HepG2 (cell line): ENCODE data around the gene RNASE9. TPM values are rescaled to one million over a fixed set of nuclear protein-coding genes. Genes with fewer than 3 reads are reported as not detected.

Experiments used
- ERF ChIP-seq: IDR thresholded peaks from 2 replicates; pipeline ENCODE4 v1.6.1; 2018; ENCODE audit warnings: missing biosample characterization, missing genetic modification reagents
- HNF4A ChIP-seq: sonication (generic); formaldehyde crosslinking; IDR thresholded peaks from 2 replicates; pipeline ENCODE4 v1.4.0; 2020; ENCODE audit warnings: missing genetic modification reagents
- POLR2AphosphoS5 ChIP-seq: IDR thresholded peaks from 2 replicates; pipeline ENCODE4 v1.6.1; 2012; ENCODE audit warnings: low read depth, low read length
- RAD21 ChIP-seq: fragments of 450-650 bp; formaldehyde crosslinking; IDR thresholded peaks from 2 replicates; pipeline ENCODE4 v1.5.0; 2020; ENCODE audit warnings: mild to moderate bottlenecking
- REST ChIP-seq, 2 experiments: IDR thresholded peaks; 2 replicates each; pipeline ENCODE4 v1.6.1; 2011 to 2012; ENCODE audit warnings: low read length in 2 of 2, borderline replicate concordance in 1 of 2, low read depth in 1 of 2, mild to moderate bottlenecking in 1 of 2, moderate library complexity in 1 of 2
- TERF1 ChIP-seq: sonication (generic); formaldehyde crosslinking; IDR thresholded peaks from 2 replicates; pipeline ENCODE4 v1.8.0; 2022; ENCODE audit warnings: mild to moderate bottlenecking, missing genetic modification reagents, moderate library complexity
- ZNF101 ChIP-seq: sonication (generic); formaldehyde crosslinking; IDR thresholded peaks from 2 replicates; pipeline ENCODE4 v1.4.0; 2020; ENCODE audit warnings: mild to moderate bottlenecking, low read depth, missing genetic modification reagents, borderline replicate concordance
- ZNF407 ChIP-seq: sonication (generic); formaldehyde crosslinking; IDR thresholded peaks from one replicate; pipeline ENCODE4 v1.5.1; 2020; ENCODE audit warnings: mild to moderate bottlenecking, missing genetic modification reagents; ENCODE audit errors: not compliant biosample characterization
- ZNF451 ChIP-seq: sonication (generic); formaldehyde crosslinking; IDR thresholded peaks from 2 replicates; pipeline ENCODE4 v1.5.0; 2020; ENCODE audit warnings: mild to moderate bottlenecking, missing genetic modification reagents
- polyA plus RNA-seq, 8 experiments: library from polyadenylated mRNA; depleted of rRNA in 3 of 8; stranded (reverse) in 7 of 8; unstranded in 1 of 8; fragments of >200 nt; fragmentation: Illumina TruSeq in 4 of 8; extraction: Trizol in 4 of 8; gene quantifications; 2 replicates each; pipeline versions ENCODE4 v1.2.1 to v1.2.3, GENCODE V29; 2011 to 2016; ENCODE audit warnings: low read depth in 4 of 8, missing spikeins in 1 of 8, mixed read lengths in 1 of 8; ENCODE audit not compliant: insufficient read depth in 1 of 8
- total RNA-seq, 5 experiments: library from RNA; depleted of rRNA; stranded (reverse); fragments of >200 nt; fragmentation: Illumina TruSeq; extraction: Trizol; gene quantifications; 2 replicates each; pipeline ENCODE4 v1.2.3, GENCODE V29; 2016; ENCODE audit warnings: low read depth in 1 of 5
- TF ChIP-seq, protein P1 (sequence below): sonication (generic); formaldehyde crosslinking; IDR thresholded peaks from 2 replicates; pipeline ENCODE4 v1.4.0; 2020; ENCODE audit warnings: missing genetic modification reagents
- TF ChIP-seq, protein P2 (sequence below): sonication (generic); formaldehyde crosslinking; IDR thresholded peaks from 2 replicates; pipeline ENCODE4 v1.4.0; 2020; ENCODE audit warnings: missing genetic modification reagents

RNASE9 gene
- total and polyA plus RNA-seq, 2 of the 13 experiments (the other 11 are each of a cell fraction or from before 2014, with no cell fraction given), result not detected

DNA sequence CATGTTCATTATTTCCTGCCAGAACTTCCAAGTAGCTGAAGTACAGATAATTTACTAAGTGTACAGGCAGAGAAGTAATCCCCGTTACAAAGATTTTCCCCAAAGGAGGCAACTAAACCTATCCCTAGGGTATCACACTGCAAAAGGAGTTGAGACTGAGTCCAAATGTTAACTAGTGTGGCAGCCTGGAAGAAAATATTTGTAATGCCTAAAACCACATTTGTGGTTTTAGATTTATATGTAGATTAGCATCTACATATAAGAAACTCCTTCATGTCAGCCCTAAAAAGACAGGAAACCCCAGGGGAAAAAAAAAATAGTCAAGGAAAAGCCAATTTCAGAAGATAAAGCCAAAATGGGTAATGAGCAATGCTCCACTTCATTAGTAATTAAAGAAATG is 31.7 kb upstream of the RNASE9 start (continued):
- no peak for TF ChIP-seq ZNF407 (CRISPR knock-in tag)
- no peak for TF ChIP-seq POLR2AphosphoS5
- TF ChIP-seq ZNF101 (CRISPR knock-in tag), result no peak
- no peak for TF ChIP-seq HNF4A (CRISPR knock-in tag)
- no peak for TF ChIP-seq ZNF451 (CRISPR knock-in tag)
- no peak for TF ChIP-seq REST (IDR thresholded peaks at IDR 0.05; ENCODE audit: borderline replicate concordance in 1 of 2, low read depth in 1 of 2, low read length in 2 of 2)
- TF ChIP-seq, protein P1, sequence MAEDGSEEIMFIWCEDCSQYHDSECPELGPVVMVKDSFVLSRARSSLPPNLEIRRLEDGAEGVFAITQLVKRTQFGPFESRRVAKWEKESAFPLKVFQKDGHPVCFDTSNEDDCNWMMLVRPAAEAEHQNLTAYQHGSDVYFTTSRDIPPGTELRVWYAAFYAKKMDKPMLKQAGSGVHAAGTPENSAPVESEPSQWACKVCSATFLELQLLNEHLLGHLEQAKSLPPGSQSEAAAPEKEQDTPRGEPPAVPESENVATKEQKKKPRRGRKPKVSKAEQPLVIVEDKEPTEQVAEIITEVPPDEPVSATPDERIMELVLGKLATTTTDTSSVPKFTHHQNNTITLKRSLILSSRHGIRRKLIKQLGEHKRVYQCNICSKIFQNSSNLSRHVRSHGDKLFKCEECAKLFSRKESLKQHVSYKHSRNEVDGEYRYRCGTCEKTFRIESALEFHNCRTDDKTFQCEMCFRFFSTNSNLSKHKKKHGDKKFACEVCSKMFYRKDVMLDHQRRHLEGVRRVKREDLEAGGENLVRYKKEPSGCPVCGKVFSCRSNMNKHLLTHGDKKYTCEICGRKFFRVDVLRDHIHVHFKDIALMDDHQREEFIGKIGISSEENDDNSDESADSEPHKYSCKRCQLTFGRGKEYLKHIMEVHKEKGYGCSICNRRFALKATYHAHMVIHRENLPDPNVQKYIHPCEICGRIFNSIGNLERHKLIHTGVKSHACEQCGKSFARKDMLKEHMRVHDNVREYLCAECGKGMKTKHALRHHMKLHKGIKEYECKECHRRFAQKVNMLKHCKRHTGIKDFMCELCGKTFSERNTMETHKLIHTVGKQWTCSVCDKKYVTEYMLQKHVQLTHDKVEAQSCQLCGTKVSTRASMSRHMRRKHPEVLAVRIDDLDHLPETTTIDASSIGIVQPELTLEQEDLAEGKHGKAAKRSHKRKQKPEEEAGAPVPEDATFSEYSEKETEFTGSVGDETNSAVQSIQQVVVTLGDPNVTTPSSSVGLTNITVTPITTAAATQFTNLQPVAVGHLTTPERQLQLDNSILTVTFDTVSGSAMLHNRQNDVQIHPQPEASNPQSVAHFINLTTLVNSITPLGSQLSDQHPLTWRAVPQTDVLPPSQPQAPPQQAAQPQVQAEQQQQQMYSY (CRISPR knock-in tag), result no peak
- TF ChIP-seq, protein P2, sequence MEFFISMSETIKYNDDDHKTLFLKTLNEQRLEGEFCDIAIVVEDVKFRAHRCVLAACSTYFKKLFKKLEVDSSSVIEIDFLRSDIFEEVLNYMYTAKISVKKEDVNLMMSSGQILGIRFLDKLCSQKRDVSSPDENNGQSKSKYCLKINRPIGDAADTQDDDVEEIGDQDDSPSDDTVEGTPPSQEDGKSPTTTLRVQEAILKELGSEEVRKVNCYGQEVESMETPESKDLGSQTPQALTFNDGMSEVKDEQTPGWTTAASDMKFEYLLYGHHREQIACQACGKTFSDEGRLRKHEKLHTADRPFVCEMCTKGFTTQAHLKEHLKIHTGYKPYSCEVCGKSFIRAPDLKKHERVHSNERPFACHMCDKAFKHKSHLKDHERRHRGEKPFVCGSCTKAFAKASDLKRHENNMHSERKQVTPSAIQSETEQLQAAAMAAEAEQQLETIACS, result no peak
- TF ChIP-seq TERF1 (CRISPR knock-in tag), result no peak
- no peak for TF ChIP-seq ERF (CRISPR knock-in tag)
- TF ChIP-seq RAD21 (CRISPR knock-in tag), result no peak
